Effector CD8-positive, alpha-beta T cell (primary cell): ENCODE measurements around the gene VWCE.

Experiments
- DNase-seq: peaks from one replicate; lab custom pipeline; 2025; lab: John Stamatoyannopoulos, UW
- total RNA-seq, 4 experiments: gene quantifications; one replicate each; lab custom pipeline; 2026; lab: John Stamatoyannopoulos, UW

VWCE gene, protein sequence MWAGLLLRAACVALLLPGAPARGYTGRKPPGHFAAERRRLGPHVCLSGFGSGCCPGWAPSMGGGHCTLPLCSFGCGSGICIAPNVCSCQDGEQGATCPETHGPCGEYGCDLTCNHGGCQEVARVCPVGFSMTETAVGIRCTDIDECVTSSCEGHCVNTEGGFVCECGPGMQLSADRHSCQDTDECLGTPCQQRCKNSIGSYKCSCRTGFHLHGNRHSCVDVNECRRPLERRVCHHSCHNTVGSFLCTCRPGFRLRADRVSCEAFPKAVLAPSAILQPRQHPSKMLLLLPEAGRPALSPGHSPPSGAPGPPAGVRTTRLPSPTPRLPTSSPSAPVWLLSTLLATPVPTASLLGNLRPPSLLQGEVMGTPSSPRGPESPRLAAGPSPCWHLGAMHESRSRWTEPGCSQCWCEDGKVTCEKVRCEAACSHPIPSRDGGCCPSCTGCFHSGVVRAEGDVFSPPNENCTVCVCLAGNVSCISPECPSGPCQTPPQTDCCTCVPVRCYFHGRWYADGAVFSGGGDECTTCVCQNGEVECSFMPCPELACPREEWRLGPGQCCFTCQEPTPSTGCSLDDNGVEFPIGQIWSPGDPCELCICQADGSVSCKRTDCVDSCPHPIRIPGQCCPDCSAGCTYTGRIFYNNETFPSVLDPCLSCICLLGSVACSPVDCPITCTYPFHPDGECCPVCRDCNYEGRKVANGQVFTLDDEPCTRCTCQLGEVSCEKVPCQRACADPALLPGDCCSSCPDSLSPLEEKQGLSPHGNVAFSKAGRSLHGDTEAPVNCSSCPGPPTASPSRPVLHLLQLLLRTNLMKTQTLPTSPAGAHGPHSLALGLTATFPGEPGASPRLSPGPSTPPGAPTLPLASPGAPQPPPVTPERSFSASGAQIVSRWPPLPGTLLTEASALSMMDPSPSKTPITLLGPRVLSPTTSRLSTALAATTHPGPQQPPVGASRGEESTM
- total RNA-seq, result 0.36 to 1.2 (median 0.55) reads per million in 4 experiments

DNA sequence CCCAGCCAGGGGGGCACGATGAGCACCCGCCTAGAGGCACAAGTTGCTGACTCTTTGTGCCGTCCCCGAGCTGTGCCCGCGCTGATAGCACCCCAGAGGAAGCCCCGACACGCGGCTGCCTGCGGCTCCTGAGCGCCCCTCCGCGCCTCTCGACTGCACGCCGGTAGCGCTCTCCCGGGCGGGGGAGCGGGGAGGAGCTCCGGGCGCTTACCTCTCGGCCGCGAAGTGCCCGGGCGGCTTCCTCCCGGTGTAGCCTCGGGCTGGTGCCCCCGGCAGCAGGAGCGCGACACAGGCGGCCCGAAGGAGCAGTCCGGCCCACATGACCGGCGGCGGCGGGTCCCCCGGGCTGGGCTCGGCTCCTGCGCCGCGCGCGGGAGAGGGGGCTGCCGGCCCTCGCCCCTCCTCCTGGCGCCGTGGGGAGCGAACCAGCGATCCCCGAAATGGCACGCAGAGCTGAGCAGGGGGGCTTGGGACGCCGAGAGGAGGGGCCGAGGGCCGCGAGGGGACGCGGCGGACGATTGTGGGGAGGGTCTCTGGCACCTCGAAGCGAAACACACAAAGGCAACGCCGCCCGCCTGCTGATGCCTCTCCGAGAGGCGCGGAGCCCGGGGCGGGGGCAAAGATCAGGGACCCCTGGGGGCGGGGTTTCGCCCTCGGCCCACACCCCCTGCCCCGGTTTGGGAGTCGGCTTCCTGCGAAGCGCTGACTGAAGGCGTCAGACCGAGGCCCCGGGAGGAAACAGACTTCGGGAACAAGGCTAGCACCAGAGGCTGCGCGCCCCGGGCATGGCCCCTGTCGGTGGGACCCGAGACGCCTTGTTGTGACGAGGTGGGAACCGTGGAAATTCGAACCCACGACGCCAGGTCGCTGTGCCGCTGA is at the start of gene VWCE:
TSS of gene VWCE (minus strand) at position 600 of the 879 bp plus-strand sequence. CDS start at position 321, 279 bp downstream.
- peak; percentile 19 for DNase-seq

- DNase-seq, result no peak
These were observed 49.0 kb upstream of the VWCE start for GRCh38 chr11:61343792-61344745.

DNA sequence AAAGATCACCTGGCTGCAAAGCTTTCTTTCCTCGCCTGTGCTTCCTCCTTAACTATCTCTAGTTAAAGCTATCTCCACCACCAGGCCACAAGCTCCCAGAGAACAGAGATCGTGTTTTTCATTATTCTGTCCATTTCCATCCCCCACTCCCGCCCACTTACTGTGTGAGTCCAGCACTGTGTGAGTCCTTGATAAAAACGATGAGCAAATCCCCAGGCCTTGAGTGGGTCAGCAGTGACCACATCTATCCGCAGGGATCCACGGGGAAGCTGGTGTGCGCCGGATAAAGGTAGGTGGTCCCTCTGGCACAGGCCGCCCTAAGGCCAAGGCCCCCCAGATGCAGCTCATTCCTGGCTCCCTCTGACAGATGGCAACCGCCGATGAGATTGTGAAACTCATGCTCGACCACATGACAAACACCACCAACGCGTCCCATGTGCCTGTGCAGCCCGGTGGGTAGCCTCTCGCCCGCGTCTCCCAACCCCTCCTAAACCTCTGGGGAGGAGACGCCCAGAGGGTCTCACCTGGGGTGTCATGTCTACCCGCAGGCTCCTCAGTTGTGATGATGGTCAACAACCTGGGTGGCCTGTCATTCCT is 47.2 kb upstream of the VWCE start:
- no peak for DNase-seq

- no peak for DNase-seq
These were observed 46.6 kb upstream of the VWCE start for GRCh38 chr11:61341706-61342105.

- DNase-seq, result no peak
These were observed 45.9 kb upstream of the VWCE start for GRCh38 chr11:61340979-61341378.

DNA sequence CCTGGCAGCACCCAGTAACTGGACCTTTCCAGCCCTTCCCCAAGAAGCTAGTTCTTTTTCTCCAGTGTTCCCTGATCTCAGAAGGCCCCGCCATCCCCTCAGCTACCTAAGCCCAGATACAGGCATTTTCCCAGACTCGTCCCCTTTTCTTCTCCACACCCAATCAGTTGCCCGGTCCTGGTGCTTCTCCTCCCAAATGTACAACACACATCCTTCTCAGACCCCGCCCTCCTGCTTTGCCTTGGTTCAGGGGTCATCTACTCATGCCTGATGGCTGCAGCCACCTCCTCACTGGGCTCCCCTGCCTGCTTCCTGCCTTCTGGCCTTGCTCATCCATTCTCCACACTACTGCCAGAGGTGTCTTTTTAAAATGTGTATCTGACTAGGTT is 44.4 kb upstream of the VWCE start:
- no peak for DNase-seq

DNA sequence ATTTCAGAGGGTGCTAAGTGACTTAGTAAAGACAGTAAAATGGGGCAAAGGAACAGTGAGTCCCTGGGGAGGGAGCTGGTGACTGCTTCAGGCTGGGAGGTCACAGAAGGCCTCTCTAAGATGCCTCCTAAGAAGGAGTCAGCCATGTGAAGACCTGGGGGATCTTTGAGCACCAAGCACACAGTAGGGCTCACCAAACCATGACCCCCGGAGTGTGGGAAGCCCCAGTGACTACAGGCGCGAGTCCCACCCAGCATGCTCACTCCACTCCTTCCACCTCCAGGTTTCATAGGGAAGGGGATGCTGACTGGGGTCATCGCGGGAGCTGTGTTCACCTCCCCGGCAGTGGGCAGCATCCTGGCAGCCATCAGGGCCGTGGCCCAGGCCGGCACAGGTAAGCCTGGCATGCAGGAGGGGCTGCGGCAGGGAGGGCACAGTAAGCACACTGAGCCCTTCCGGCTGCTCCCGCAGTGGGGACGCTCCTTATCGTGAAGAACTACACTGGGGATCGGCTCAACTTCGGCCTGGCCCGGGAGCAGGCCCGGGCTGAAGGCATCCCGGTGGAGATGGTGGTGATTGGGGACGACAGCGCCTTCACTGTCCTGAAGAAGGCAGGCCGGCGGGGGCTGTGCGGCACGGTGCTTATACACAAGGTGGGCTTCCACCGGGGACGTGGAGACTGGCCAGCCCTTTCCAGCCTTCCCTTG is 43.8 kb upstream of the VWCE start:
- DNase-seq, result no peak

GRCh38 chr11:61337706-61338470 is 42.8 kb upstream of the VWCE start:
- no peak for DNase-seq

GRCh38 chr11:61336171-61336935 is 41.2 kb upstream of the VWCE start:
- DNase-seq, result peak; percentile 67

- no peak for DNase-seq
These were observed 40.2 kb upstream of the VWCE start for GRCh38 chr11:61335355-61335710.

DNA sequence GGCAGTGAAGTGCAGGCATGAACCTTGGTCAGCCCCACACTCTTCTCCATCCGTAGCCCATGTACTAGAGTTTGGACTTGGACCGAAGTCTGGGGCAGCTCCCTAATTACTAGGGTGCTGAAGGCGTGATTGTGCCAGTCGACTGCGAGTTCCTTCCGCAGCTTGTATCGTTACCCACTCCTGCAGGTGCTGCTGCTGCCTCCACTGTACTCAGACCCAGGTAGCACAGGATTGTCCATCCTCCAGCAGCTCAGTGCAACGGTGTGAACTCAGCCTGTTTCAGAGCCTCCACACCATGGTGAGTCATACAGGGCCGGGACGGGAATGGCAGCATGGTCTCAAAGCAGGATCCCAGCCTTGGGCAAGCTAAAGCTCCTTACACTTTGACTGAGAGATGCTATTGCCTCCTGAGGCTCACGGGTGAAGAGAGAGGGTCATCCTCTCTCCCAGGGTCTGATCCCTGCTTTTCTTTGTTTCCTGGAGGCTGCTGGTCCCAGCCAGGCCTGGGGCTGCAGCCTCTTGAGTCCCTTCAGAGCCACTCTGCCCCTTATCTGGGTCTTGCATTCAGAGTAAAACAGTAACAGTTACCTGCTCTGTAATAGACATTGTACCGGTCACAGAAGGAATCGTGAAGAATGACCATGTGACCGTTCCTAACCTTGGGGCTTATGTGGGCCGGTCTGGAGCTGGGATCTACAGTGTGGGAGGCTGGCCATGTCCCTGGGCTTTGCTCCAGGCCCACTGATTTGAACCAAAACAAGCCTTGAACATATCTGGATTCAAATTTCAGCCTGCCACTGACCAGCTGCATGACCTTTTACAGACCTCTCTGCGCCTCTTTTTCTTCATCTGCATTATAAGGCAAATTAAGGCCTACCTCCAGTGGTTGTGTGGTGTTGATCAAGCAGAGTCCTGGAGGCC is 39.6 kb upstream of the VWCE start:
- no peak for DNase-seq

- no peak for DNase-seq
These were observed 38.7 kb upstream of the VWCE start for GRCh38 chr11:61333550-61334433.

GRCh38 chr11:61332797-61333549 is 37.9 kb upstream of the VWCE start, which contains the start of the genes DDB1 and TKFC:
TSS of gene DDB1 (minus strand) at chr11:61333105. CDS start at chr11:61332968, 137 bp downstream.
TSS of gene TKFC (plus strand) at chr11:61333228. CDS start at chr11:61334729, 1,501 bp downstream.
- peak; percentile 94 for DNase-seq

GRCh38 chr11:61332281-61332796 is 37.2 kb upstream of the VWCE start:
- DNase-seq, result no peak

DNA sequence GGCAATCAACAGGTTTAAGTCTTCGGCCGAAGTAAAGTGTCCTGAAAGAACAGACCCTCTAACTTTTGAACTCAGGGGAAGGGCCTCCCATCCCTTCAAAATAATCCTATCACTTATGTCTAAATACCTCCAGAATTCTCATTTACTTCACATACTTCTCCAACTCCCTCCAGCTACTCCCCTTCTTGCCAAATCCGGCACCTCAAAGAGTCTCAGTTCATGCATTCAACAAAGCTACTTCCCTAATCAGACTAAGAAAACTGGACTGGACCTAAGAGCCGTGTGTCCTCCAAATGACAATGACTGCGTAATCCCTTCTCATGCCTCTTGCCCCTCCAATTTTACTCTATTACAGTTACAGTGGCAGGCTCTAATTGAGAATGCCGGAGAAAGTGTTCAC is 36.5 kb upstream of the VWCE start:
- DNase-seq, result no peak
